Sigmoid colon (tissue), 7 donors: ENCODE results near the gene KCNJ14. TPM values are rescaled to one million over a fixed set of nuclear protein-coding genes. Genes with fewer than 3 reads are reported as not detected.

Source experiments
- DNase-seq: peaks from one replicate; pipeline ENCODE4 v3.0.0-alpha.2; 2019
- H3K27ac ChIP-seq, 4 donors: fragments of 200-600 bp; sonication (generic); one replicate each; pipeline ENCODE4 v1.5.1; 2016 to 2019; ENCODE audit warnings: mild to moderate bottlenecking in 1 of 4
- H3K27me3 ChIP-seq, 3 donors: fragments of 200-600 bp; sonication (generic); one replicate each; pipeline ENCODE4 v1.5.1; 2019; ENCODE audit warnings: mild to moderate bottlenecking in 1 of 3
- H3K36me3 ChIP-seq, 4 donors: fragments of 200-600 bp; sonication (generic); one replicate each; pipeline ENCODE4 v1.5.1; 2016 to 2019
- H3K4me1 ChIP-seq, 4 donors: fragments of 200-600 bp; sonication (generic); one replicate each; pipeline ENCODE4 v1.5.1; 2017 to 2019
- H3K4me3 ChIP-seq, 4 donors: fragments of 200-600 bp; sonication (generic); one replicate each; pipeline ENCODE4 v1.5.1; 2017 to 2019; ENCODE audit warnings: mild to moderate bottlenecking in 2 of 4, moderate library complexity in 1 of 4
- H3K9me3 ChIP-seq, 4 donors: fragments of 200-600 bp in 3 of 4; sonication (generic) in 3 of 4; one replicate each; pipeline versions ENCODE4 v1.5.1 to v1.6.1; 2013 to 2019
- EP300 ChIP-seq, 4 donors: sonication (generic); formaldehyde crosslinking; IDR thresholded peaks; one replicate each; pipeline ENCODE4 v1.6.1; 2017; ENCODE audit warnings: antibody characterized with exemption in 4 of 4
- POLR2A ChIP-seq, 2 donors: fragments of 450-650 bp; IDR thresholded peaks; one replicate each; pipeline ENCODE4 v1.6.1; 2016; ENCODE audit warnings: antibody characterized with exemption in 2 of 2, mild to moderate bottlenecking in 2 of 2, moderate library complexity in 2 of 2
- POLR2AphosphoS5 ChIP-seq, 4 donors: sonication (generic); formaldehyde crosslinking; IDR thresholded peaks; one replicate each; pipeline ENCODE4 v1.6.1; 2017; ENCODE audit warnings: antibody characterized with exemption in 4 of 4
- WGBS, 2 donors: extraction: QIAGEN DNeasy Blood & Tissue Kit; methylation state at CpG; one replicate each; pipeline ENCODE4 v1.1.7; 2013; 5-methylcytosine and 5-hydroxymethylcytosine counted together
- intact Hi-C: fragments of 100-400 bp; cut with DNase I; formaldehyde crosslinking; loops from one replicate; pipeline ENCODE4 v1.15.1; 2023
- polyA plus RNA-seq, 3 donors: library from polyadenylated mRNA; stranded (reverse); fragments of 200-250 nt; gene quantifications; one replicate each; pipeline ENCODE4 v1.2.3, GENCODE V29; 2013
- total RNA-seq, 4 donors: library from RNA; depleted of rRNA; stranded (reverse); fragments of >200 nt; gene quantifications; one replicate each; pipeline ENCODE4 v1.1.0, GENCODE V29; 2016
- TF ChIP-seq, protein P1 (sequence below), 4 experiments: fragments of 450-650 bp in 3 of 4; fragments of 200-600 bp in 1 of 4; IDR thresholded peaks; one replicate each; pipeline ENCODE4 v1.5.1; 2016 to 2019; ENCODE audit warnings: antibody characterized with exemption in 4 of 4, mild to moderate bottlenecking in 3 of 4, moderate library complexity in 2 of 4
- donor health status: healthy with polysubstance abuse.
- donor health status: Bipolar disorder and iron deficiency.
- donor health status: healthy.

KCNJ14 gene
- total and polyA plus RNA-seq, 7 donors: under 0.01 to 1.4 (median 0.44) TPM; not detected in 1

DNA sequence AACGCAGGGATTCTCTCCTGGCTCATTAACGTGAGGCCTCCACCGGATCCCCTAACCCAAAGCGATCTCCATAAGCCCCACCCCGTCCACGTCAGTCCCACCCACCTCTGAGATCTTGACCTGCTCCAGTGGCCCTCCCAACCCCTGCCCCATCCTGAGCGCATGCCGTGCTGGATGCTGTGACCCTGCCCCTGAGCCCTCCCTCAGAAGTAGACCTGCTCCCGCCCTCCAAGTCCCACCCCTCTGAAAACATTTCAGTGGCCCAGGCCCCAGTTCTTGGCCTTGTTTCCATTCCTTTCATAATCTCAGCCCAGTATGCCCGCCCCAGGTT, 36.4 kb downstream of the KCNJ14 start:
- Histone ChIP-seq H3K9me3 (no peaks in the 10 kb centered on the region), H3K36me3 (no peaks in the 10 kb centered on the region), H3K27ac (no peak overlapping the region), H3K27me3 (peaks cover 0 to 32% (median 11%) of the 10 kb centered on the region in 3 donors), H3K4me3 (no peak overlapping the region), H3K4me1 (peaks cover 0 to 42% (median 29%) of the 10 kb centered on the region in 4 donors)
- intact Hi-C loops: loop anchor here (5.0 kb wide), 2 partner anchors 76 to 99 kb away; partner anchors contain the start of genes GRIN2D and KDELR1
- WGBS, 2 donors: 28 to 33% methylated on average over 10 of the region's 10 CpGs
- TF ChIP-seq EP300 (IDR thresholded peaks at IDR 0.05): no peak
- no peak for DNase-seq

DNA sequence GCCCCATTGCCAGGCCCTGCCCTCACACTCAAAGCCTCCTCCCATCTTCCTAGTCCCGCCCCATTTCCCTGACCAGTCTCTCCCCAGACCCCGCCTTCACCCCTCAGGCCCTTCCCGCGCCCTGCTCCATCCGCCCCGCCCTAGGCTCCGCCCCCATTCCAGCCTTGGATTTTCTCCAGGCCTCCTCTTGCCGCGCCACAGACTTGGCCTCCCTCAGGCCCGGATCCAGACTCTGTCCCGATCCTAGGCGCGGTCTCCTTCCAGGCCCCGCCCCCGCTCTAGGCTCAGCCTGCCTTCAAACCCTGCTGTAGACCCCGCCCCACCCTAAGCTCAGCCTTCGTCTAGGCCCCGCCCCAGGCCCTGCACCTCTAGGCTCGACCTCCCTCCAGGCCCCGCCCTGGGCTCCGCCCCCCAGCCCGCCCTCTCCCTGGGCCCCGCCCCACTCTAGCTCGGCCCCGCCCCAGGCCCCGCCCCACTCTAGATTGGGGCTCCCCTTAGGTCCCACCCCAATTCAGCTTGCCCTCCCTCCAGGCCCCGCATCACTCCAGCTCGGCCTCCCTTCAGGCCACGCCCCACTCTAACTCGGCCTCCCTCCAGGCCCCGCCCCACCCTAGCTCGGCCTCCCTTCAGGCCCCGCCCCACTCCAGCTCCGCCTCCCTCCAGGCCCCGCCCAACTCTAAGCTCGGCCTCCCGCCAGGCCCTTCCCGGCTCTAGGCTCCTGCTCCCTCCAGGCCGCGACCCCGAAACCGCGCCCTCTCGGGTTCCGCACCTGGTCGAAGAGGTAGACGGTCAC, 37.7 kb downstream of the KCNJ14 start:
- intact Hi-C loops: loop anchor here (5.0 kb wide), 2 partner anchors 74 to 101 kb away; partner anchors contain the start of genes GRIN2D and KDELR1
- Histone ChIP-seq H3K4me1 (peaks cover 0 to 35% (median 29%) of the 10 kb centered on the region in 4 donors), H3K9me3 (no peaks in the 10 kb centered on the region), H3K4me3 (peak overlapping the region; percentile 39 to 56 (median 50)), H3K27ac (peak overlapping the region; percentile 64 to 83 (median 75)), H3K27me3 (peaks cover 5 to 44% (median 21%) of the 10 kb centered on the region in 3 donors), H3K36me3 (no peaks in the 10 kb centered on the region)
- DNase-seq: peak; percentile 98
- 1 to 2% methylated on average over 47 of the region's 47 CpGs for WGBS, 2 donors
- TF ChIP-seq POLR2AphosphoS5 (IDR thresholded peaks at IDR 0.05) (peak; percentile 88 to 95 (median 88)), EP300 (IDR thresholded peaks at IDR 0.05) (no peak), POLR2A (IDR thresholded peaks at IDR 0.05) (peak in 1 of 2 donors; percentile 73)
- TF ChIP-seq, protein P1, sequence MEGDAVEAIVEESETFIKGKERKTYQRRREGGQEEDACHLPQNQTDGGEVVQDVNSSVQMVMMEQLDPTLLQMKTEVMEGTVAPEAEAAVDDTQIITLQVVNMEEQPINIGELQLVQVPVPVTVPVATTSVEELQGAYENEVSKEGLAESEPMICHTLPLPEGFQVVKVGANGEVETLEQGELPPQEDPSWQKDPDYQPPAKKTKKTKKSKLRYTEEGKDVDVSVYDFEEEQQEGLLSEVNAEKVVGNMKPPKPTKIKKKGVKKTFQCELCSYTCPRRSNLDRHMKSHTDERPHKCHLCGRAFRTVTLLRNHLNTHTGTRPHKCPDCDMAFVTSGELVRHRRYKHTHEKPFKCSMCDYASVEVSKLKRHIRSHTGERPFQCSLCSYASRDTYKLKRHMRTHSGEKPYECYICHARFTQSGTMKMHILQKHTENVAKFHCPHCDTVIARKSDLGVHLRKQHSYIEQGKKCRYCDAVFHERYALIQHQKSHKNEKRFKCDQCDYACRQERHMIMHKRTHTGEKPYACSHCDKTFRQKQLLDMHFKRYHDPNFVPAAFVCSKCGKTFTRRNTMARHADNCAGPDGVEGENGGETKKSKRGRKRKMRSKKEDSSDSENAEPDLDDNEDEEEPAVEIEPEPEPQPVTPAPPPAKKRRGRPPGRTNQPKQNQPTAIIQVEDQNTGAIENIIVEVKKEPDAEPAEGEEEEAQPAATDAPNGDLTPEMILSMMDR (IDR thresholded peaks at IDR 0.05): no peak

DNA sequence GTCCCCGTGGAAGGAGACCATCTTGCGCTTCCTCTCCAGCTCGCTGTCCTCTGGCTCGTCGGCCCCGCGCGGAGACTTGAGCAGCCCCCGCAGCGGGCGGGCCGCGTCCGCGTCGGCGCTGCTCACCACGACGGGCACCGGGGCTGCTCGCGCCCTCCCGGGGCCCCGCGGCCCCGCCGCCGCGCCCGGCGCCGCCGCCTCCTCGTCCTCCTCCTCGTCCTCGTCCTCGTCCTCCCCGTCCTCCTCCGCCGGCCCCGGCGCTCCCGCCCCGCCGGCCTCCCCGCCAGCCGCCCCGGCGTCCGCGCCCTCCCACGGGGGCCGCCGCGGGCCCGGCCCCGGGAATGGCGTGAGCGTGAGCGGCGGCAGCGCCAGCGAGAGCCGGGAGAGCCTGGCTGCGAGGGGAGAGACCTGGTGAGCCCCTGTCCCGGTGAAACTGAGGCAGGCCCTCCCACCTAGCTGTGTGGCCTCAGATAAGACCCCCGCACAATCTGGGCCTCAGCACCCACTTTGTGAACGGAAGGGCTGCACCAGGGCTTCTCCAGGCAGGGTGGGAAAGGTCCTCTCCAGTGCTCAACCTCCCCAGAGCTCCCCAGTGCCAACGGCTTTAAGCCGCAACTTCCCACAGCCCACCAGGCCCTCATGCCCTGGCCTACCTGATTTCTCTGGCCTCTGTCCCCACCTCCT, 38.5 kb downstream of the KCNJ14 start:
- Histone ChIP-seq H3K4me3 (peak overlapping the region; percentile 40 to 56 (median 50)), H3K27me3 (peaks cover 12 to 50% (median 28%) of the 10 kb centered on the region in 3 donors), H3K4me1 (peaks cover 0 to 40% (median 31%) of the 10 kb centered on the region in 4 donors), H3K9me3 (no peaks in the 10 kb centered on the region), H3K36me3 (no peaks in the 10 kb centered on the region), H3K27ac (peak overlapping the region; percentile 64 to 83 (median 75))
- 4 to 5% methylated on average over 70 of the region's 70 CpGs for whole genome bisulfite sequencing, 2 donors
- TF ChIP-seq POLR2AphosphoS5 (IDR thresholded peaks at IDR 0.05) (no peak), POLR2A (IDR thresholded peaks at IDR 0.05) (no peak), EP300 (IDR thresholded peaks at IDR 0.05) (no peak)
- TF ChIP-seq, protein P1 (IDR thresholded peaks at IDR 0.05): no peak
- DNase-seq: no peak
- intact Hi-C loops: loop anchor here (5.0 kb wide), 2 partner anchors 73 to 102 kb away; partner anchors contain the start of genes GRIN2D and KDELR1

DNA sequence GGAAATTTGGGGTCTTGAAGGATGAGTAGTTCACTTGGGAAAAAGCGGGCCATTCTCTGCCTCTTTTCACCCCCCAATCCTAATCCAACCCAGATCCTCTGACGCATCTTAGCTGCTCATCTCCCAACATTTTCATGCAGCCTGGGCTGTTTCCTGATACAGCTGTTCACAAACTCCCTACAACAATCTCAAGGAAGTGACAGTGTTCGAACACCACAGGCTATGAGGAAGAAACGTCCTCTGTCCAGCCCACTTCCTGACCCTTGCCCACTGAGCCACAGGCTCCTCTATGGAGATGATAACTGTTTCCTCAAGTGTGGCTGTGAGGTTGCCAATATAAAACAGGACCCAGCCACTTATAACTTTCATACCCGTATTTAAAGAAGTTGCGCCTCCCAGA, 40.0 kb downstream of the KCNJ14 start:
- peaks cover 0 to 39% (median 37%) of the 10 kb centered on the region in 4 donors for H3K4me1 ChIP-seq

More for the DNA sequence above, 40.0 kb downstream of the KCNJ14 start:
- Histone ChIP-seq H3K36me3 (no peaks in the 10 kb centered on the region), H3K9me3 (no peaks in the 10 kb centered on the region), H3K27me3 (peaks cover 28 to 66% (median 40%) of the 10 kb centered on the region in 3 donors), H3K4me3 (no peak overlapping the region), H3K27ac (no peak overlapping the region)
- TF ChIP-seq, protein P1 (IDR thresholded peaks at IDR 0.05): no peak
- TF ChIP-seq EP300 (IDR thresholded peaks at IDR 0.05): no peak
- no peak for TF ChIP-seq POLR2A (IDR thresholded peaks at IDR 0.05)
- TF ChIP-seq POLR2AphosphoS5 (IDR thresholded peaks at IDR 0.05): no peak
- WGBS, 2 donors: 38 to 53% methylated on average over 6 of the region's 6 CpGs
- intact Hi-C loops: no loop called here
- no peak for DNase-seq
